ENCODE results near the gene ASCL4.

- no peak for TF ChIP-seq CTCF (IDR thresholded peaks at IDR 0.05)
- TF ChIP-seq REST (IDR thresholded peaks at IDR 0.05; ENCODE audit: insufficient read depth in 1 of 2, low read depth in 2 of 2, low read length in 1 of 2), result no peak
- no peak for TF ChIP-seq POLR2AphosphoS5 (IDR thresholded peaks at IDR 0.05; ENCODE audit: low read depth, low read length)
Measured at GRCh38 chr12:107803092-107803491, 28.6 kb downstream of the ASCL4 start.
